Caki2 (cell line): ENCODE measurements around the gene OSBPL3. TPM values are rescaled to one million over a fixed set of nuclear protein-coding genes. Genes with fewer than 3 reads are reported as not detected.
A peak's percentile ranks its signal among the peaks of the same experiment; 100 is the strongest.

Experiments
- DNase-seq: peaks from one replicate; pipeline ENCODE4 v3.0.0-alpha.2; 2015; ENCODE audit warnings: low read depth
- in situ Hi-C: cut with HindIII; loops from 2 replicates; pipeline ENCODE4 v1.10.0; 2016; ENCODE audit warnings: low sequenced_read_pairs, low pct_unique_long_range_greater_than_20kb, mixed read lengths
- total RNA-seq: library from RNA; depleted of rRNA; stranded (reverse); fragments of >200 nt; shearing (Covaris generic); gene quantifications from 2 replicates; pipeline ENCODE4 v1.2.3, GENCODE V29; 2014; ENCODE audit warnings: low replicate concordance

Gene OSBPL3
- total RNA-seq, 1 experiment from 2014 or later = 30.3 TPM

- DNase-seq = no peak
- in situ Hi-C loops = no loop called here
Measured at GRCh38 chr7:24963218-24963617, 16.8 kb downstream of the OSBPL3 start.

- in situ Hi-C loops = no loop called here
- no peak for DNase-seq
Measured at GRCh38 chr7:24962418-24962962, 17.5 kb downstream of the OSBPL3 start.

GRCh38 chr7:24959735-24960485, 20.1 kb downstream of the OSBPL3 start:
- in situ Hi-C loops = no loop called here
- DNase-seq = no peak

GRCh38 chr7:24958399-24958798, 21.6 kb downstream of the OSBPL3 start:
- in situ Hi-C loops = no loop called here
- no peak for DNase-seq

GRCh38 chr7:24956021-24956420, 24.0 kb downstream of the OSBPL3 start:
- DNase-seq = no peak
- in situ Hi-C loops = no loop called here

GRCh38 chr7:24955313-24955712, 24.7 kb downstream of the OSBPL3 start:
- in situ Hi-C loops = no loop called here
- DNase-seq = no peak

- in situ Hi-C loops = no loop called here
- DNase-seq = no peak
Measured at GRCh38 chr7:24952464-24952863, 27.5 kb downstream of the OSBPL3 start.

GRCh38 chr7:24951441-24951980, 28.5 kb downstream of the OSBPL3 start:
- in situ Hi-C loops = no loop called here
- no peak for DNase-seq

GRCh38 chr7:24949884-24950283, 30.1 kb downstream of the OSBPL3 start:
- in situ Hi-C loops = no loop called here
- no peak for DNase-seq

GRCh38 chr7:24948739-24949138, 31.2 kb downstream of the OSBPL3 start:
- no peak for DNase-seq
- in situ Hi-C loops = no loop called here

GRCh38 chr7:24946467-24946866, 33.5 kb downstream of the OSBPL3 start:
- DNase-seq = no peak
- in situ Hi-C loops = no loop called here

GRCh38 chr7:24945899-24946298, 34.1 kb downstream of the OSBPL3 start:
- DNase-seq = no peak
- in situ Hi-C loops = no loop called here

- in situ Hi-C loops = no loop called here
- DNase-seq = no peak
Measured at GRCh38 chr7:24943096-24943948, 36.7 kb downstream of the OSBPL3 start.

- in situ Hi-C loops = no loop called here
- DNase-seq = no peak
Measured at GRCh38 chr7:24942226-24942625, 37.8 kb downstream of the OSBPL3 start.

- no peak for DNase-seq
- in situ Hi-C loops = no loop called here
Measured at GRCh38 chr7:24939416-24939815, 40.6 kb downstream of the OSBPL3 start.

- no peak for DNase-seq
- in situ Hi-C loops = no loop called here
Measured at GRCh38 chr7:24936121-24936824, 43.7 kb downstream of the OSBPL3 start.

GRCh38 chr7:24933298-24933697, 46.7 kb downstream of the OSBPL3 start:
- in situ Hi-C loops = no loop called here
- DNase-seq = no peak

- in situ Hi-C loops = no loop called here
Measured at GRCh38 chr7:24932815-24933214, 47.2 kb downstream of the OSBPL3 start.

More at GRCh38 chr7:24932815-24933214, 47.2 kb downstream of the OSBPL3 start:
- DNase-seq = peak; percentile 41
